ENCODE data around the gene ROCK2.

The ROCK2 gene

GRCh38 chr2:11326677-11327211 is 17.7 kb downstream of the ROCK2 start:
- TF ChIP-seq, protein P1, sequence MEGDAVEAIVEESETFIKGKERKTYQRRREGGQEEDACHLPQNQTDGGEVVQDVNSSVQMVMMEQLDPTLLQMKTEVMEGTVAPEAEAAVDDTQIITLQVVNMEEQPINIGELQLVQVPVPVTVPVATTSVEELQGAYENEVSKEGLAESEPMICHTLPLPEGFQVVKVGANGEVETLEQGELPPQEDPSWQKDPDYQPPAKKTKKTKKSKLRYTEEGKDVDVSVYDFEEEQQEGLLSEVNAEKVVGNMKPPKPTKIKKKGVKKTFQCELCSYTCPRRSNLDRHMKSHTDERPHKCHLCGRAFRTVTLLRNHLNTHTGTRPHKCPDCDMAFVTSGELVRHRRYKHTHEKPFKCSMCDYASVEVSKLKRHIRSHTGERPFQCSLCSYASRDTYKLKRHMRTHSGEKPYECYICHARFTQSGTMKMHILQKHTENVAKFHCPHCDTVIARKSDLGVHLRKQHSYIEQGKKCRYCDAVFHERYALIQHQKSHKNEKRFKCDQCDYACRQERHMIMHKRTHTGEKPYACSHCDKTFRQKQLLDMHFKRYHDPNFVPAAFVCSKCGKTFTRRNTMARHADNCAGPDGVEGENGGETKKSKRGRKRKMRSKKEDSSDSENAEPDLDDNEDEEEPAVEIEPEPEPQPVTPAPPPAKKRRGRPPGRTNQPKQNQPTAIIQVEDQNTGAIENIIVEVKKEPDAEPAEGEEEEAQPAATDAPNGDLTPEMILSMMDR (IDR thresholded peaks at IDR 0.05; ENCODE audit: borderline replicate concordance, control extremely low read depth, extremely low read depth, insufficient read depth, missing control alignments), result no peak
- in situ Hi-C loops (cut with MboI; ENCODE audit: low sequenced_read_pairs, unreplicated experiment), result no loop called here
- no peak for DNase-seq (ENCODE audit: low spot score)

- in situ Hi-C loops (cut with MboI; ENCODE audit: low sequenced_read_pairs, unreplicated experiment), result no loop called here
- no peak for DNase-seq (ENCODE audit: low spot score)
- TF ChIP-seq, protein P1 (IDR thresholded peaks at IDR 0.05; ENCODE audit: borderline replicate concordance, control extremely low read depth, extremely low read depth, insufficient read depth, missing control alignments), result no peak
Observed at GRCh38 chr2:11325961-11326676, 18.3 kb downstream of the ROCK2 start.

GRCh38 chr2:11321847-11322246 is 22.6 kb downstream of the ROCK2 start:
- in situ Hi-C loops (cut with MboI; ENCODE audit: low sequenced_read_pairs, unreplicated experiment), result no loop called here
- DNase-seq (ENCODE audit: low spot score), result no peak
- TF ChIP-seq, protein P1 (IDR thresholded peaks at IDR 0.05; ENCODE audit: borderline replicate concordance, control extremely low read depth, extremely low read depth, insufficient read depth, missing control alignments), result no peak

GRCh38 chr2:11320698-11321492 is 23.5 kb downstream of the ROCK2 start:
- DNase-seq (ENCODE audit: low spot score), result no peak
- TF ChIP-seq, protein P1 (IDR thresholded peaks at IDR 0.05; ENCODE audit: borderline replicate concordance, control extremely low read depth, extremely low read depth, insufficient read depth, missing control alignments), result no peak

DNA sequence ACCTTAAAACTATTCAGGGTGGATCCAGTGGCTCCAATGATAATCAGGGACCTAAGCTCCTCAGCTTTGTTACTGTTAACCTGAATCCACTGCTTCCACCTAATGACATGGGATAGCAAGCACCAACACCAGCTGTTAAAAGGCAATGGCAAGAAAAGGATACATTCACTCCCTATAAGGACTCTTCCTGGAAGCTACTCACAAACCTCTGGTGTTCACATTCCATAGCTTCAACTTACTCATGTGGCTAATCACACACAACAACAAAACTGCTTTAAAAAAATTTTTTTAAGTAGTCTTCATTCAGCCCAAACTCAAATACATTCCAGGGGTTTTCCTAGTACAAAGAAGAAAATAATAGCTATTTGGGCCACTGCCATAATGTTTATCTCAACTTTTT is 24.5 kb downstream of the ROCK2 start:
- DNase-seq (ENCODE audit: low spot score), result no peak
- TF ChIP-seq, protein P1 (IDR thresholded peaks at IDR 0.05; ENCODE audit: borderline replicate concordance, control extremely low read depth, extremely low read depth, insufficient read depth, missing control alignments), result no peak
- in situ Hi-C loops (cut with MboI; ENCODE audit: low sequenced_read_pairs, unreplicated experiment), result no loop called here

More at GRCh38 chr2:11320698-11321492, 23.5 kb downstream of the ROCK2 start:
- in situ Hi-C loops (cut with MboI; ENCODE audit: low sequenced_read_pairs, unreplicated experiment), result no loop called here

DNA sequence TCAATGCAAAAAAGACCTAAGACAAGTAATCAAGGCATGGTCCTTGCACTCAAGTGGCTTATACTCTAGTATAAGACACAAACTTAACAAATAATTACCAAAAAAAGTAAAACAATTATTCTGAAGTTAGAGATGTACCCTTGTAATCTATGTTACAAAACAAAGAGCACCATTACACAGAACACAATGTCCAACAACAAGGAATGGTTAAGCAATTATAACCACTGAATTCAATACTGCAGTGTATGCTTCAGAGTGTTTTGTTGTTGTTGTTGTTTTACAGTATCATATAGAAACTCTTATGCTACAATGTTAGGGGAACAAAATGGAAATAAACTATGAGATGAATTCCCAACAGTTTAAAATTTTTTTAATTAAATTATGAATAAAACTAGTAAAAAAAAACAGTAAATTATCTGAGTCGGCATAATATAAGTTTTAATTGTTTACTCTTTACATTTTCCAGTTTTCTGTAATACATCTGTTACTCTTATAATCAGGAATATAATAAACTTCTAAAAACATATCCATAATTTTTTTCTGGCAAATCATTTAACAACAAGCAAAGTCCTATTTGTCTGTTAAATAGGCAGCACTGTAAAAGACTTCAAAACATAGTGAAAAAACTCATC is 29.2 kb downstream of the ROCK2 start:
- in situ Hi-C loops (cut with MboI; ENCODE audit: low sequenced_read_pairs, unreplicated experiment), result no loop called here
- DNase-seq (ENCODE audit: low spot score), result no peak
- TF ChIP-seq, protein P1 (IDR thresholded peaks at IDR 0.05; ENCODE audit: borderline replicate concordance, control extremely low read depth, extremely low read depth, insufficient read depth, missing control alignments), result no peak

Measured in GM13976 (cell line).